Activated CD4-positive, alpha-beta T cell treated with anti-CD3 and anti-CD28 coated beads for 4 hours (primary cell): ENCODE measurements around the gene TSPAN9.

Experiments
- DNase-seq, 2 donors: peaks; one replicate each; pipeline ENCODE4 v3.0.0-alpha.2; 2020

The TSPAN9 gene

DNA sequence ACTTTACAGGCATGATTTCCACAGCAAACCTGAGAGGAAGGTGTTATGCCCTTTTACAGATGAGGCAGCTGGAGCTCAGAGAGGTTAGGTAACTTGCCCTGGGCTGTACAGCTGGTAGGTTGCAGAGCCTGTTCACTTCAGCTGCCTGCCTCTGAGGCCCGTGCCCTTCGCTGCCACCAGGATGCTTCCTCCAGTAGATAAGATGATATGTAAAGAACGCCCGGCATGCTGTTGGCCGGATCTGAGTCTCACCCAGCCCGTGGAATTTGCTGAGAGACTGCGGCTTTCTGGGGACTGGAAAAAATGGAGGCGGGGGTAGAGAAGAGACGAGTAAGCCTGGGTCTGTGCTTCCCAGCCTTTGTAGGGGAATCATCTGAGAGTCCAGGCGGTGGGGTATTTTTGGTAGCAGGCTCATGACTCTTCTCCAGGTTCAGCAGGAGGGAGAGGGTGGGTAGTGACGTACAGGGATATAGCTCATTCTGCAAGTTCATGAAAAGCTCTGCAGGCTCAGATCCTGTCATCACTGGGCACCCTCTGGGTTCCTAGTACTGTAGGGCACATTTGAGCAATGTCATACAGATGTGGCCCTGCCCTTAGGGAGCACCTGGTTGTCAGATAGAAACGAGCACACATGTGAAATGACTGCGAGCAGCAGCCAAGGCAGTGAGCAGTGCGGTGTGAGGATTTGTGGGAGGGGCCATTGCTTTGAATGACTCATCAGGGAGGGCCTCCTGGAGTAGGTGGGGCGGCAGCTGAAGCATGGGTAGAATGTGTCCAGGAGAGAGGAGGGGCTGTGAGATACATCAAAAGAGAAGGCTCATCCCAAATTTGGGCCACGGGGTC lies 159.4 kb downstream of the TSPAN9 start:
- no peak for DNase-seq

- no peak for DNase-seq
These were observed 161.0 kb downstream of the TSPAN9 start for GRCh38 chr12:3238196-3238595.

DNA sequence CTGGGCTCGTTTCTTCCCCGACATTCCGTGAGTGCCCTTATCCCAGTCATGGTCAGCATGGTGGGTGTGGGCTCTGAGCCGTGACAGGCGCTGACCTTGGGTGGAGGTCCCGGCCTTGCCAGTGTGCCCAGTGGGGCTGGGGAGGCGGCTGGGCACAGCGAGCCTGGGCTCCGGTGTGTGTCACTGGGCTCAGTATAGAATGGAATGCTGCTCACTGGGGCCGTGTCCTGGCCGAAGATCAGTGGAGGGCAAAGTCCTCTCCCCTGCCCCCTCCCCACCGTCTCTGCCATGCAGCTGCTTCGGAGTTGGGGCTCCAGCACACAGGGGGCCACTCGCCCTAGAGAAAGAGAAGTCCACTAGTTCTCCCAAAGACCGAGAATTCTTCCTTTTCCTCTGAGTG lies 164.4 kb downstream of the TSPAN9 start:
- DNase-seq: no peak

GRCh38 chr12:3242199-3242863 lies 165.2 kb downstream of the TSPAN9 start:
- DNase-seq: no peak

GRCh38 chr12:3243376-3244084 lies 166.4 kb downstream of the TSPAN9 start:
- DNase-seq: no peak

- DNase-seq: no peak
These were observed 167.1 kb downstream of the TSPAN9 start for GRCh38 chr12:3244219-3244750.

GRCh38 chr12:3246253-3246652 lies 169.1 kb downstream of the TSPAN9 start:
- DNase-seq: no peak

GRCh38 chr12:3247077-3247476 lies 169.9 kb downstream of the TSPAN9 start:
- no peak for DNase-seq

DNA sequence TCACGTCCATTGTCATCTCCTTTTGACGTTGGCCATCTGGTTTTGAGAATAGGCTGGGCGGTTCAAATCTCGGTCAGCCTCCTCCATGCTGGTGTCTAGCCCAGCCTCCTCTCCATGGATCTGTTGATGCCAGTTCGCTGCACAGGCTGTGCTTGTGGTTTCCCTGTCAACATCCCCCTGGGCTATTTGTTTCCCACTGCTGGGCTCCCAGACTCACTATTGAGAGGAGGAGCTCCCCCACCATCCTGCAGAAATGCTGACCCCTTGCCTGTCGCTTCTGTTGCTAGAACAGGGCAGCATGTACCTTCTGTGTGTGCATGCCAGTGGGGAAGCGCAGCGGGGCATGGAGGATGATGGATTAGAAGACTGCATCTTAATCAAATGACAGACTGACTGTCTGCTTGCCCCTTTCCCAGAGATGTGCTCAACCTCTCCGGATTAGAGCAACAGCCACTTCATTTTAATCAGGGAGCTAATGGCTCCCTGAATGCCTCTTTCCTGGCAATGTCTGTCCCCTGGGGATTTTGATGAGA lies 170.5 kb downstream of the TSPAN9 start:
- DNase-seq: no peak

DNA sequence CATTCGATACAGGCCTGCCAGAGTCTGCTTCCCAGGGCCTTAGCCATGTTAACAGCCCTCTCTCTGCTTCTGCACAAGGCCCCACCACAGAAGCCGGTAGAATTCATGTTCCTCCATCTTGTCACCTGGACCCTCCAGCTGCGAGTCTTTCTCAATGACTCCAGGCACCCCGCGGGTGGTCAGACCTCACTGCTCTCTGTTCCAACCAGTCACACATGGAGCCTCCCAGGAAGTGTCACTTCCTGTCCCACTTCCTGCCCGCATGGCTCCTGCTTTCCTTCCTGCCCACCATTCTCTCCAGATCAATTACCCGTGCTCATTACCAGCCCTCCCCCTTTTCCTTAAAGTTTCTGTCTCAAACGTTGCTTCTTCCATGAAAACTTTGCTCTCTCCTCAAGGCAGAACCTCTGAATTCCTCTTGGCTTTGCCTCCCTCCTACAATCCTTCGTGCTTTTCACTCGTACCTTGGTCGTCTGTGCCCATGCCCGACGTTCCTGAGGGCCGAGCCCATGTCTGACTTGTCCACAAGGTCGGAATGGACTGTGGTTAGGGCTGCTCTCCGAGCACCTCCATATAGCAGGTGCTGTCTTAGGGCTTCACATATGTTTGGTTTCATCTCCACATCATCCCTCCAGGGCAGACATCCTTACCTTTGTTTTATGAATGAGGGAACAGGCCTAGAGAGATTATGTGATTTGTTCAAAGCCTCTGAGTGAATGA lies 172.1 kb downstream of the TSPAN9 start:
- no peak for DNase-seq

DNA sequence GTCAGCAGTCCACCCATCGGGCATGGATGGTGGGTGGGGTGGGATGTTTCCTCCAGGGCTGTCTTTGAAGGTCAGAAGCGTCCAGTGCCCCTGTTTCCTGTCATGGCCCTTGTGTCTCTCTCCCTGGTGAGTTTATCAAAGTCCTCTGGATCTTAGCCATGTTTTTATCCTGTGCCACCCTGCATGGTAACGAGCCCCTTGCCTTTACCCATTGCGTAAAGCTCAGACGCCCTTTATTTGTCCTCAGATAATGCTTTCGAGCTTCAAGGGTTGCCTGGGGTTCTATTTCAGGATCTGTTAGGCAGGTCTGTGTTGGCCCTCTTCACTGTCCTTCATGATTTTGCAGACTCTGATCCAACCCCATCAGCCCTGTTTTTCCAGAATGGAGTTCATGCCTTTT lies 172.9 kb downstream of the TSPAN9 start:
- DNase-seq: no peak

GRCh38 chr12:3250576-3250975 lies 173.4 kb downstream of the TSPAN9 start:
- no peak for DNase-seq

DNA sequence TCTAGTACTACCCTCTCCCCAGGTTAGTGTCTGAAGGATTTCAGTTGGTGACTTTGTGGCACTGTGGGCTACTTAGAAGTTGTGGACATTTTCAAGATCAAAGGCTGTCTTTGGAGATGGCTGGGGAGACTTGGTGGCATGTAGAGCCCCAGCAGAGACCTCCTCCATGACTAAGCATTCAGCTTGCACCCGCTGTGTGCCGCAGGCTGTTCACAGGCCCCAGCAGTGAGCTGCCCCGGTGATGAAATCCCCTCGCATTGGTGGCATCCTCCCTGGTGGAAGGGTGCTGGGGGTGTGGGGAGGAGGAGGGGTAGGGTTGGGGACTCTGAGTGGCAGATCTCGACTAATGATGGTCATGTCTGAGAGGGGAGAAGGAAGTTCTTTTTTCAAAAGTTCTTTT lies 173.9 kb downstream of the TSPAN9 start:
- no peak for DNase-seq

GRCh38 chr12:3251691-3252090 lies 174.5 kb downstream of the TSPAN9 start:
- DNase-seq: no peak

DNA sequence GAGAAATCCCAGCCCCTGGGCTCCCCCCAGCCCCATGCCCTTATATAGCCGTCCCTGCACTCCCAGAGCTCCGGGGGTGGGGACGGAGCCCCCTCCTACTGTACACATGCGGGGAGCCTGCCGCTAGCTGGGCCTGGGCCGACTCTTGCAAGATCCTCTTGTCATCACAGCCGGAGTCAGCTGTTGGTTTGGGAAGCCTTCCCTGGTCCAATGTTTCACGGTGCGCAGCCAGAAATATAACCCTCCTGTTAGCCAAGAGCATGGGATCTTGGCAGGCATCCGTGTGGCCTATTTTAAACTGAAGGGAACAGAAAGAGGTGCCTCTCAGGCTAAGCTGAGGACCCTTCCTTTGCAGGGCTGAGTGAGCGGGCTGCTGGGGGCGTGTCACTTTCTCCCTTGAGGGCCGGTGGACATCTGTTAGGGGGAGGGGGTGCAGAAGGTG lies 175.3 kb downstream of the TSPAN9 start:
- DNase-seq: no peak

DNA sequence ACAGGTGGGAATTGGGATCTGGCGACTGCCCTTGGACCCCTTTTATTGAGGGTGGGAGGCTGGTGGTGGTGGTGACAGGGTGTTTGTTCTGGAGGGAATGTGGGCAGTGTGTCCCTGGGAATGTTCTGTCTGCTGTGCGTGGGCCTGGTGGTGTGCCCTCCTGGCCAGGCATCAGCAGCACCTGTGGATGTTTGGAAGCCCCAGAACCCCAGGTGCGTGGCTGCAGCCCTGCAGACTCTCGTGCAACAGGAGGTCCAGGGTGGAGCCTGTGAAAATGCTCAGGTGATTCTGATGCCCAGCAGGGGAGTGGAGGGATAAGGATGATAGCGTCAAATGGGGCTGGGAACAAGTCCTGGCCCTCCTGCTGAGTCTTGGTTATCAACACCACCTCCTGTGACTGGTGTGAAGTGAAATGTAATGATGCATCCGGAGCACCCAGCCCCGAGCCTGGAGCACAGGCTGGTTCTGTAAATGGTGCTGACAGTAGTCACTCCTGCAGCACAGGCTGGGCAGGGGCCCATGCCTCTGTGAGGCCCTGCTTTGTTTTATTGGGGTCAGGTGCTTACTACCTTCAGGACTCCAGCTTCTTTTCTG lies 176.6 kb downstream of the TSPAN9 start:
- no peak for DNase-seq

GRCh38 chr12:3255057-3255456 lies 177.9 kb downstream of the TSPAN9 start:
- no peak for DNase-seq

GRCh38 chr12:3256103-3256631 lies 179.0 kb downstream of the TSPAN9 start:
- no peak for DNase-seq

DNA sequence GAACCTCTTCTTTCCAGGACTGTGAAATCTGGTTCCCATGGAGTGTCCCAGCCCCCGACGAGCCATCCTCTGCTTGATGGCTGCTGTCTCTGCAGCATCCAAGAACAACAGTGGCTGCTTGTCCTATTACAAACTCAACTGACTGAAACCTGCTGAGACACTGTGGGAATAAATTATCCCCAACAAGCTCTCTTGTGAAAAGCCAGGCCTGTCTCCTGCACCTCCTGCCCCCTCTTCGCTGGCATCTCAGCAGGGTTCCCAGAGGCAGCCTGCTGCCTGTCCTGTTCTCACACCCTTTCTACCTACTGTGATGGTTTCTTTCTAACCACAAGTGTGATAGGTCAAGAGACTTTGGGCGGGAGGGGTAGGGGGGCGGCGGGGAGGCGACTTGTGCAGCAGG lies 180.2 kb downstream of the TSPAN9 start:
- DNase-seq: no peak

DNA sequence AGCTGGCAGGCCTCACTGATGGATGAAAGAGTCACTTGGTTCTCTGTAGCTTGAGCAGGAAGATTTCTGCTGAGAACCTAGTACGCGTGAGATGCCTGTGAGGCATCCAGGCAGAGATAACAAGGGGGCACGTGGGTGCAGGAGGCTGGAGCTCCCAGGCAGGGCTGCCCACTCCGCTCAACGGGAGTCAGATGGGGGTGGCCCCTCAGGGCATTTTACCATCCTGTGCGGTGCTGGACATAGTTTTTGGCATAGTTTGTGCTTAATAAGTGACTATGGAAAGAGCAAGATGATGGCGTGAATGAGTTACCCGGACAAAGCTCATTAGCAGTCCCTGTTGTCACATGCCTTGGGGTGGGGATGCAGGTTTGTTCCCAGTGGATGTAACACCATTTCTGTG lies 182.8 kb downstream of the TSPAN9 start:
- no peak for DNase-seq

DNA sequence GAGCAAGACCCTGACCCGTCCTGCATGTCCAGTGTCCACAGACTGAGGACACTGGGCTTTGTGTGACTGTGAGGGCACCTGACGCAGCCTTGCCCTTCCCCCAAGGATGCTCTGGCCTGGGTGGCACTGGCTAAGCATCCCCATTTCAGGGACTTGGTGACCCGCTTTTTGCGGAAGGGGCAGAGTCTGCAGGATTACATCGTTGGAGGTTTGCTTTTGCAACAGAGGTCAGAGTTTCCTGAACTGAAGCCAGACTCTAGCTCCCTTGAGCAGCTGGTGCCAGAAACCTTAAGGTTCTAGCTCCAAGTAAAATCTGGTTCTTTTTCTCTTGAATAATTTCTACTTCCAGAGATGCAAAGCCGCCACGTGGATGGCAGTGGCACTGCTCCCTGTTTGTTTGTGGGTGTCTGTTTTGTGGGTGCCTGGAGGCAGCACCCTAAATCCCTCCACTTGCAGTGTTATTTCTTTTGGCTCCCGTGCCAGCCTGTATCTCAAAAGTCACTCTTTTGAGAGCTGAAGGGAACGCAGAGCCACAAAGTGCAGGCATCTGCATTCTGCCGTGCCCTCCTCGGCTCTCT lies 184.7 kb downstream of the TSPAN9 start:
- no peak for DNase-seq

DNA sequence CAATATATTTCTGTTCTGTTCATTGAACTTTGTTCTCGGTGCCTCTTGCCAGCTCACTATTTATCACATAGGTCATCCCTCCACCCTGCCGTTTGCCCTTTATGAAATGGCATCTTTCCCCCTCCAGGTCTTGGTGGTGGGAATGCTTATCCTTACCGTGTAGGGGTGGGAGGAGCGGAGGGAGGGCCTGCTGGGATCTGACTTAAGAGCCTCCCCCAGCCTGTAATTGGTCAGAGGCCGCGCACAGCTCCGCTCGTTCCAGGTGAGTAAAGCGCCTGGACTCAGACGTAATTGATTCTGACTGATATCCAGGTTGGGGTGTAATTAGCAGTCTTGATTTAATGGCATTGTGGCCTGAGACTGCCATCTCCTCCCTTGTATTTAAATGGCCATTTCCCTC lies 185.3 kb downstream of the TSPAN9 start:
- no peak for DNase-seq
